ENCODE results near the gene EFNA3. TPM values are rescaled to one million over a fixed set of nuclear protein-coding genes. Genes with fewer than 3 reads are reported as not detected.

EFNA3 gene
- total and polyA plus RNA-seq, 2 of the 4 experiments (the other 2 are of a cell fraction): 0.72 to 1.6 TPM

GRCh38 chr1:155083865-155084721 is 5.5 kb downstream of the EFNA3 start:
- no peak overlapping the region; the same call in 1 of the 2 replicates for H3K9ac ChIP-seq (ENCODE audit: low read depth, low read length)
- peak overlapping the region; percentile 99 for H2AFZ ChIP-seq (replicated peaks; ENCODE audit: low read length, poor library complexity)
- peaks cover 7% of the 10 kb centered on the region for H4K20me1 ChIP-seq (ENCODE audit: insufficient read depth, low read length)
- H4K5ac ChIP-seq (ENCODE audit: low read depth, low read length): no peak overlapping the region
- peaks cover 5% of the 10 kb centered on the region for H3K9me1 ChIP-seq (ENCODE audit: insufficient read depth, low read length)
- H3K4me1 ChIP-seq (ENCODE audit: control insufficient read depth, insufficient read depth, low read length): peaks cover 11% of the 10 kb centered on the region; the same call in 1 of the 2 replicates
- H3K14ac ChIP-seq (replicated peaks; ENCODE audit: low read depth, low read length): no peak overlapping the region
- ChIA-PET CTCF (interaction anchor here (0.6 to 1.7 kb wide), 9 partner anchors 19 to 855 kb away, joined by 3 to 9 read pairs (median 5); partner anchors contain the start of gene ADAM15), POLR2A (ENCODE audit: unreplicated experiment) (no interaction called here)
- no peak for DNase-seq
- no TSS peak for BruUV-seq (replicated peaks)
- H2BK120ac ChIP-seq (ENCODE audit: low read depth, low read length): no peak overlapping the region
- in situ Hi-C loops (cut with MboI; ENCODE audit: low sequenced_read_pairs): no loop called here
- dilution Hi-C loops (cut with HindIII; ENCODE audit: low sequenced_read_pairs, unreplicated experiment): no loop called here
- WGBS, 2 experiments (ENCODE audit: extremely low coverage in 2 of 2, insufficient read length in 1 of 2): 60% methylated on average over 2 of the region's 21 CpGs; no CpG with 5 or more reads in 1 of the 2 experiments
- no peak overlapping the region for H3K18ac ChIP-seq (ENCODE audit: low read depth, low read length)
- H3K9me3 ChIP-seq (ENCODE audit: control insufficient read depth, insufficient read depth, low read length): no peaks in the 10 kb centered on the region
- no peak overlapping the region for H2BK20ac ChIP-seq (ENCODE audit: low read depth, low read length)
- H2BK15ac ChIP-seq (ENCODE audit: low read depth, low read length): no peak overlapping the region
- no peak overlapping the region for H3K4ac ChIP-seq (ENCODE audit: low read depth, low read length)
- H4K91ac ChIP-seq (ENCODE audit: insufficient read depth, low read depth, low read length): no peak overlapping the region
- H2BK5ac ChIP-seq (ENCODE audit: low read depth, low read length, poor library complexity, severe bottlenecking): no peak overlapping the region
- intact Hi-C loops (cut with micrococcal nuclease): loop anchor here (1.0 to 10.0 kb wide), 4 partner anchors 21 to 609 kb away; partner anchors contain the start of genes EFNA4 and PYGO2
- no peak overlapping the region for H3K27ac ChIP-seq (ENCODE audit: insufficient read depth, low read length)
- H3K79me1 ChIP-seq (ENCODE audit: low read depth in 1 of 2, low read length in 2 of 2): no peaks in the 10 kb centered on the region; a peak in 1 of 4 replicates
- H2AK5ac ChIP-seq (ENCODE audit: low read depth, low read length): no peak overlapping the region; the same call in 1 of the 2 replicates
- H3K27me3 ChIP-seq (ENCODE audit: control insufficient read depth, insufficient read depth, low read length): peaks cover 51% of the 10 kb centered on the region
- H4K8ac ChIP-seq (ENCODE audit: low read depth in 2 of 2, low read length in 2 of 2): peak overlapping the region in 1 of 2 experiments; percentile 8; a peak in 1 of 4 replicates
- H2AK9ac ChIP-seq (replicated peaks; ENCODE audit: low read depth, low read length, poor library complexity): peak overlapping the region; percentile 2
- ATAC-seq (ENCODE audit: low read depth): peak; percentile 2; the same call in 1 of the 2 replicates
- H3K23ac ChIP-seq (ENCODE audit: low read depth, low read length): no peak overlapping the region
- TF ChIP-seq MXI1 (IDR thresholded peaks at IDR 0.05; ENCODE audit: borderline replicate concordance, low read depth, low read length) (no peak), FOS (IDR thresholded peaks at IDR 0.05; ENCODE audit: low read depth, low read length) (no peak), RCOR1 (IDR thresholded peaks at IDR 0.05; ENCODE audit: insufficient replicate concordance, low read length) (no peak), NFE2L2 (IDR thresholded peaks at IDR 0.05; ENCODE audit: low read depth, low read length) (no peak), RFX5 (IDR thresholded peaks at IDR 0.05; ENCODE audit: low read depth, low read length) (no peak), CEBPB (IDR thresholded peaks at IDR 0.05; ENCODE audit: low read depth, low read length) (no peak), CHD1 (IDR thresholded peaks at IDR 0.05; ENCODE audit: low read depth, low read length) (no peak), POLR2A (IDR thresholded peaks at IDR 0.05; ENCODE audit: low read depth, low read length) (no peak), BHLHE40 (IDR thresholded peaks at IDR 0.05; ENCODE audit: low read depth, low read length) (no peak), SMC3 (IDR thresholded peaks at IDR 0.05; ENCODE audit: low read depth, low read length) (no peak), MAFK (IDR thresholded peaks at IDR 0.05; ENCODE audit: low read depth, low read length) (no peak), CTCF (conservative IDR thresholded peaks at IDR 0.05; ENCODE audit: low read depth, low read length) (peak; percentile 34), RAD21 (IDR thresholded peaks at IDR 0.05; ENCODE audit: low read length) (peak; percentile 24; the same call in 1 of the 2 replicates)
- TF ChIP-seq, protein P1, sequence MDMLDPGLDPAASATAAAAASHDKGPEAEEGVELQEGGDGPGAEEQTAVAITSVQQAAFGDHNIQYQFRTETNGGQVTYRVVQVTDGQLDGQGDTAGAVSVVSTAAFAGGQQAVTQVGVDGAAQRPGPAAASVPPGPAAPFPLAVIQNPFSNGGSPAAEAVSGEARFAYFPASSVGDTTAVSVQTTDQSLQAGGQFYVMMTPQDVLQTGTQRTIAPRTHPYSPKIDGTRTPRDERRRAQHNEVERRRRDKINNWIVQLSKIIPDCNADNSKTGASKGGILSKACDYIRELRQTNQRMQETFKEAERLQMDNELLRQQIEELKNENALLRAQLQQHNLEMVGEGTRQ (IDR thresholded peaks at IDR 0.05; ENCODE audit: low read depth, low read length): no peak
- H3K36me3 ChIP-seq (ENCODE audit: control insufficient read depth, insufficient read depth, low read length): no peaks in the 10 kb centered on the region
- no peak overlapping the region for H3K56ac ChIP-seq (ENCODE audit: extremely low read depth, insufficient read depth, low read length)
- H3K4me3 ChIP-seq (ENCODE audit: insufficient read depth, low read depth, low read length): peak overlapping the region; percentile 14; the same call in 1 of the 2 replicates
- H3K4me2 ChIP-seq (ENCODE audit: low read depth, low read length): peak overlapping the region; percentile 79
